ENCODE results near the gene CIAO3. TPM values are rescaled to one million over a fixed set of nuclear protein-coding genes. Genes with fewer than 3 reads are reported as not detected.

The CIAO3 gene
- total RNA-seq, 6 donors from 2014 or later = 27.8 to 96.4 (median 33.1) TPM

DNA sequence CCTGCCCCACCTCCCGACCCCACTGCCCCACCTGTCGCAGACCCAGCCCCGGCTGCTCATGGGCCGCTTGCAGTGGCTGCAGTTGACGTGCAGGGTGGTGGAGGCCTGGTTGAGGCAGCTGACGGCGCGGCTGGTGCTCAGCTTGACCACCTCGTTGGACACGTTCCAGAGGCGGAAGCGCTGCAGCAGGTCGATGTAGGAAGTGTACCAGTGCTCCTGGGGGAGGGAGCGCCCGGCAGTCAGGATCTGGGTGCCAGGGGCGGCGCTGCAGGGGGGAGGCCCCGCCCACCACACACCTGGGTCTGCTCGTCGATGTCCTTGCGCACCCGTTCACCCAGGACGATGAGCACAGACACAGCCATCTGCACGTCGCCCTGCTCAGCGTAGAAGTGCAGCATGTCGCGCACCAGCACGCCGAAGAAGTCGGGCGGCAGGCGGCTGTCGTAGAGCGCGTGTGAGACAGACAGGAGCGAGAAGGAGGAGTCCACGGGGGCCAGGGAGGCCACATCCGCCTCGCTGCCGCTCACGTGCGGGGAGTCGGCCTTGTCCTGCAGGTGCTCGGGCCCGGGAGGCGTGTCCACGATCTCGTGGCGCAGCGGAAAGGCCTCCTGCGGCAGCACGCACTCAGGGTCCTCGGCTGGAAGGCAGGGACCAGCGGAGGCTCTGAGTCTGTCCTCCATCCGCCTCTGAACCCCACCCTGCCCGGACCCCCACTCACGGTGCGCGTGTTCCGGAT lies 55.7 kb downstream of the CIAO3 start:
- 95 to 96% methylated on average over 34 to 58 of the region's 61 CpGs for WGBS, 2 donors

DNA sequence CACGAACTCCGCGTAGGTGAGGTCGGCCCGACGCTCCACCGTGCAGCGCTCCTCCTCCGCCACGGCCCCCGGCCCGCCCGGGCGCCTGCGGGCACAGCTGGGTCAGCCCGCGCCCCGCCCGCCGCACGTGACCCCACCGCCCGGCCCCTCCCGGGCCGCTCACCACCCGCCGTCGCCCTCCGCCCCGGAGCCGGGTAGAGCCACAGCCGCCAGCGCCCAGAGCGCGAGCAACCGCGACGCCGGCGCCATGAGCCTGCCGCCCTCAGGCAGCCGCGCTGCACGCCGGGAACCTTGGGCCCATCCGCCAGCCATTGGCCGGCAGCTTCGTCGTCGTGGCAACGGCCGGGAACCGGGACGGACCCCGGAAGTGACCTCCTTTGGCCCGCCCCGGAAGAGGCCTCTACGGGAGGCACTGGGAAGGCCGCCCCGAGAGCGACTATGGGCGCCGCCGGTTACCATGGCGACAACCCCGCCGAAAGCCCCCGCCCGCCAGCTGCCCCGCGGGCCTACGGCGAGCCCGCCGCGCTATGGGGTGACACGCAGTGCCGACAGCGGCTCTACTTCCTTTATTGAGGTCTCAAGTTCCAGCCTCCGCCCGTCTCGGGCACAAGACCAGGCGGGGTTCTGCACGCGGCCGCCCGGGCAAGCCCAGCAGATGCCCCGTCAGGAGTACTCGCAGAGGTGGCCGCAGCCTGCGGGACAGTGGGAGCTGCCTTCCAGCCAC lies 56.6 kb downstream of the CIAO3 start, which contains the start of gene JMJD8:
TSS of gene JMJD8 (minus strand) at position 264 of the 724 bp plus-strand sequence. CDS start at position 249, 15 bp downstream.
- peak within 1 kb of the TSS; percentile 67 to 86 (median 82) for H3K27ac ChIP-seq
- ATAC-seq (ENCODE audit: low FRiP score in 2 of 2) = peak; percentile 85 to 86
- no peaks in the 10 kb centered on the region for H3K27me3 ChIP-seq
- H3K4me3 ChIP-seq = peak within 1 kb of the TSS; percentile 69 to 84 (median 77)
- H3K36me3 ChIP-seq = peaks cover 8 to 39% (median 23%) of the 10 kb centered on the region in 4 donors
- 0 to 5% methylated on average over 12 to 41 of the region's 91 CpGs for WGBS, 2 donors
- peak; percentile 98 for DNase-seq
- TF ChIP-seq POLR2AphosphoS5 (IDR thresholded peaks at IDR 0.05) = peak; percentile 75 to 82
- no peak for TF ChIP-seq EP300 (IDR thresholded peaks at IDR 0.05)
- peak in 1 of 4 donors; percentile 74 for TF ChIP-seq POLR2A (IDR thresholded peaks at IDR 0.05)
- TF ChIP-seq, protein P1, sequence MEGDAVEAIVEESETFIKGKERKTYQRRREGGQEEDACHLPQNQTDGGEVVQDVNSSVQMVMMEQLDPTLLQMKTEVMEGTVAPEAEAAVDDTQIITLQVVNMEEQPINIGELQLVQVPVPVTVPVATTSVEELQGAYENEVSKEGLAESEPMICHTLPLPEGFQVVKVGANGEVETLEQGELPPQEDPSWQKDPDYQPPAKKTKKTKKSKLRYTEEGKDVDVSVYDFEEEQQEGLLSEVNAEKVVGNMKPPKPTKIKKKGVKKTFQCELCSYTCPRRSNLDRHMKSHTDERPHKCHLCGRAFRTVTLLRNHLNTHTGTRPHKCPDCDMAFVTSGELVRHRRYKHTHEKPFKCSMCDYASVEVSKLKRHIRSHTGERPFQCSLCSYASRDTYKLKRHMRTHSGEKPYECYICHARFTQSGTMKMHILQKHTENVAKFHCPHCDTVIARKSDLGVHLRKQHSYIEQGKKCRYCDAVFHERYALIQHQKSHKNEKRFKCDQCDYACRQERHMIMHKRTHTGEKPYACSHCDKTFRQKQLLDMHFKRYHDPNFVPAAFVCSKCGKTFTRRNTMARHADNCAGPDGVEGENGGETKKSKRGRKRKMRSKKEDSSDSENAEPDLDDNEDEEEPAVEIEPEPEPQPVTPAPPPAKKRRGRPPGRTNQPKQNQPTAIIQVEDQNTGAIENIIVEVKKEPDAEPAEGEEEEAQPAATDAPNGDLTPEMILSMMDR (IDR thresholded peaks at IDR 0.05) = peak in 1 of 6 experiments; percentile 29
- H3K9me3 ChIP-seq = no peaks in the 10 kb centered on the region
- peaks cover 47 to 76% (median 57%) of the 10 kb centered on the region in 4 donors for H3K4me1 ChIP-seq

More for the DNA sequence above, 55.7 kb downstream of the CIAO3 start:
- DNase-seq (peak in 1 of 2 donors; percentile 87), ATAC-seq (ENCODE audit: low FRiP score in 2 of 2) (no peak)
- Histone ChIP-seq H3K9me3 (no peaks in the 10 kb centered on the region), H3K27ac (peak overlapping the region; percentile 67 to 86 (median 82)), H3K36me3 (peaks cover 8 to 39% (median 23%) of the 10 kb centered on the region in 4 donors), H3K27me3 (no peaks in the 10 kb centered on the region), H3K4me1 (peaks cover 48 to 76% (median 61%) of the 10 kb centered on the region in 4 donors), H3K4me3 (peak overlapping the region in 3 of 4 donors; percentile 69 to 84 (median 76))
- TF ChIP-seq POLR2A (IDR thresholded peaks at IDR 0.05) (no peak), EP300 (IDR thresholded peaks at IDR 0.05) (no peak)

DNA sequence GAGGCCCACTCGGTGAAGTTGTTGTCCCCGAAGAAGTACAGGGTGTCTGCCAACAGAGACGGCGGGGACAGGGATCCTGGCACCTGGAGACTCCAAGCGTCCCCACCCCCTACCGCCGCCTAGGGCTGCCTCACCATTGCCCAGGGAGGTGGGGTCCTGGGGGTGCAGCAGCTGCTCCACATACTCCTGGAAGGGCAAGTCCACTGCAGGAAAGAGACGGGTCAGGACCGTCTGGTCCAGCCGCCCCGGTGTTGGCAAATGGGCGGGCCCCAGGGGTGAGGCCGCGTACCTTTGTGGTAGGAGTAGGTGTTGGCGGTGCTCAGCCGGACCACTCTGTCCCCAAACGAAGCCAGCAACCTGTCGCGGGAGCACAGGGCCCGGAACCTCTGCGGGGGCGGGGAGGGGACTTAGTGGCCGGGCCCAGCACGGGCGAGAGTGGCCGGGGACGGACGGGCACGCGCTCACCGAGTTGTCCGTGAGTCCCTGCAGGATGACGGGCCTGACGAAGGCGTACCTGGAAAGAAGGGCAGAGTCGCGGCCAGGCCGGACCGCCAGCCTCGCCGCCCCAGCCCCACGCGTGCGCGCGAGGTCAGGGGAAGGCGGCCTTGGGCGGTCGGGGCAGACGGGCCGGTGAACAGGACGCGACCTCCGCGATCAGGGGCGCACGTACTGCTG lies 57.3 kb downstream of the CIAO3 start:
- ATAC-seq (ENCODE audit: low FRiP score in 2 of 2) (no peak), DNase-seq (no peak)
- TF ChIP-seq POLR2A (IDR thresholded peaks at IDR 0.05) (no peak), POLR2AphosphoS5 (IDR thresholded peaks at IDR 0.05) (no peak), EP300 (IDR thresholded peaks at IDR 0.05) (no peak)
- TF ChIP-seq, protein P1 (IDR thresholded peaks at IDR 0.05) = no peak
- no peaks in the 10 kb centered on the region for H3K27me3 ChIP-seq
- peak overlapping the region; percentile 67 to 86 (median 82) for H3K27ac ChIP-seq
- peaks cover 43 to 73% (median 53%) of the 10 kb centered on the region in 4 donors for H3K4me1 ChIP-seq
- no peaks in the 10 kb centered on the region for H3K9me3 ChIP-seq
- H3K36me3 ChIP-seq = peaks cover 8 to 39% (median 23%) of the 10 kb centered on the region in 4 donors
- 33 to 43% methylated on average over 16 to 20 of the region's 57 CpGs for WGBS, 2 donors
- H3K4me3 ChIP-seq = peak overlapping the region; percentile 69 to 84 (median 77)

DNA sequence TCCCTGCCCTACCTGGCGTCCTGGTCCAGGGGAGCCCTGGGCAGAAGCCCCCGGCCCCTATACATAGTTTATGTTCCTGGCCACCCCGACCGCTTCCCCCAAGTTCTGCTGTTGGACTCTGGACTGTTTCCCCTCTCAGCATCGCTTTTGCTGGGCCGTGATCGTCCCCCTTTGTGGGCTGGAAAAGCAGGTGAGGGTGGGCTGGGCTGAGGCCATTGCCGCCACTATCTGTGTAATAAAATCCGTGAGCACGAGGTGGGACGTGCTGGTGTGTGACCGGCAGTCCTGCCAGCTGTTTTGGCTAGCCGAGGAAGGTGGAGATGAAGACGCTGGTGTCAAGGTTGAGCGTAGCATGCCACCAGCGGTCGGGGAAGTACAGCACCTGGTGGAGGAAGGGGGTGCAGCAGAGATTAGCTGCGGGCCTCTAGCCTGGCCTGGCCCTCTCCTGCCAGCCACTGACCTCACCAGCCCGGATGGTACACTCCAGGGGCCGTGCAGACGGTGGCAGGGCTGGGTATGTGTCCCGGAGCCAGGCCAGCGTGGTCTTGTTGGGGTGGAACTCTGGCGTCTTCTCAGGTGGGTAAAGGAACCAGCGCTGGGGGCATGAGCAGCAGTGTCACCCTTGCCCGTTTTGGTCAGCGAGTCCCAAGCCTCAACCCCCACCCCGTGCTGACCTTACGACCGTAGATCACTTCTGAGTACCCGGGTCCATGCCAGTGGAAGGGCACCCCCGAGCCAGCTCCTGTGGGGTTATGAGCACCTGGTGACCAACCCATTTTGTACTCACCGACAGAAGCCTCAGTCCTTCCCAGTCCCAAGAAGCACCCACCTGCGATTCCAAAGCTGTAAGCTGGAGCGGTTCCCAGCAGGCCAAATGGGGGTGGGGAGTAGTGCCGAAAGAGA lies 58.1 kb downstream of the CIAO3 start:
- DNase-seq = peak in 1 of 2 donors; percentile 65
- ATAC-seq (ENCODE audit: low FRiP score in 2 of 2) = no peak
- peaks cover 8 to 39% (median 23%) of the 10 kb centered on the region in 4 donors for H3K36me3 ChIP-seq
- peak overlapping the region in 1 of 4 donors; percentile 69 for H3K4me3 ChIP-seq
- no peak for TF ChIP-seq EP300 (IDR thresholded peaks at IDR 0.05)
- no peak for TF ChIP-seq POLR2AphosphoS5 (IDR thresholded peaks at IDR 0.05)
- TF ChIP-seq, protein P1 (IDR thresholded peaks at IDR 0.05) = no peak
- TF ChIP-seq POLR2A (IDR thresholded peaks at IDR 0.05) = no peak
- H3K27me3 ChIP-seq = no peaks in the 10 kb centered on the region
- 88 to 91% methylated on average over 27 to 36 of the region's 36 CpGs for WGBS, 2 donors
- no peak overlapping the region for H3K27ac ChIP-seq
- peaks cover 43 to 69% (median 51%) of the 10 kb centered on the region in 4 donors for H3K4me1 ChIP-seq
- no peaks in the 10 kb centered on the region for H3K9me3 ChIP-seq

Measured in upper lobe of left lung (tissue), 6 donors.